Spleen (tissue), 11 donors: ENCODE data around the gene ERC1. TPM values are rescaled to one million over a fixed set of nuclear protein-coding genes. Genes with fewer than 3 reads are reported as not detected.

ENCODE experiments used
- DNase-seq: peaks from one replicate; pipeline ENCODE4 v3.0.0-alpha.2; 2020
- H3K27ac ChIP-seq, 8 donors: fragments of 200-600 bp; sonication (generic) in 7 of 8; 1 replicate in 4 of 8; 2 replicates in 4 of 8; pipeline versions ENCODE4 v1.5.0 to v1.8.0; 2016 to 2021; ENCODE audit warnings: inconsistent platforms in 4 of 8, mild to moderate bottlenecking in 4 of 8, moderate library complexity in 1 of 8
- H3K27me3 ChIP-seq, 7 donors: fragments of 200-600 bp; sonication (generic) in 6 of 7; replicated peaks in 1 of 7; 1 replicate in 4 of 7; 2 replicates in 3 of 7; pipeline versions ENCODE4 v1.5.0 to v1.8.0; 2016 to 2021; ENCODE audit warnings: inconsistent platforms in 3 of 7, mild to moderate bottlenecking in 1 of 7
- H3K36me3 ChIP-seq, 6 donors: fragments of 200-600 bp; sonication (generic) in 5 of 6; 1 replicate in 4 of 6; 2 replicates in 2 of 6; pipeline versions ENCODE4 v1.5.0 to v1.8.0; 2016 to 2021; ENCODE audit warnings: inconsistent platforms in 2 of 6
- H3K4me1 ChIP-seq, 6 donors: fragments of 200-600 bp; sonication (generic) in 5 of 6; 1 replicate in 3 of 6; 2 replicates in 3 of 6; pipeline versions ENCODE4 v1.5.0 to v1.8.0; 2016 to 2021; ENCODE audit warnings: inconsistent platforms in 3 of 6
- H3K4me3 ChIP-seq, 8 donors: fragments of 200-600 bp; sonication (generic) in 7 of 8; 1 replicate in 4 of 8; 2 replicates in 4 of 8; pipeline versions ENCODE4 v1.5.0 to v1.8.0; 2016 to 2021; ENCODE audit warnings: inconsistent platforms in 4 of 8, mild to moderate bottlenecking in 4 of 8, moderate library complexity in 2 of 8
- H3K9me3 ChIP-seq, 8 donors: fragments of 200-600 bp; sonication (generic) in 7 of 8; 1 replicate in 4 of 8; 2 replicates in 4 of 8; pipeline versions ENCODE4 v1.5.0 to v1.8.0; 2016 to 2021; ENCODE audit warnings: inconsistent platforms in 4 of 8
- CTCF ChIP-seq, 11 experiments: fragments of 200-600 bp in 7 of 11; fragments of 450-650 bp in 4 of 11; sonication (generic) in 4 of 11; IDR thresholded peaks in 8 of 11; conservative IDR thresholded peaks in 3 of 11; 1 replicate in 7 of 11; 2 replicates in 4 of 11; pipeline versions ENCODE4 v1.4.0 to v1.8.0; 2016 to 2021; ENCODE audit warnings: antibody characterized with exemption in 11 of 11, inconsistent platforms in 4 of 11, mild to moderate bottlenecking in 1 of 11
- POLR2A ChIP-seq, 3 donors: fragments of 450-650 bp; IDR thresholded peaks; one replicate each; pipeline ENCODE4 v1.5.1; 2017; ENCODE audit warnings: antibody characterized with exemption in 3 of 3, mild to moderate bottlenecking in 1 of 3
- POLR2AphosphoS5 ChIP-seq, 3 donors: sonication (generic); formaldehyde crosslinking; IDR thresholded peaks; one replicate each; pipeline ENCODE4 v1.5.1; 2017; ENCODE audit warnings: antibody characterized with exemption in 3 of 3
- WGBS, 5 donors: extraction: QIAGEN DNeasy Blood & Tissue Kit in 3 of 5; methylation state at CpG; one replicate each; pipeline versions ENCODE4 v1.1.5 to v1.1.7; 2013 to 2018; 5-methylcytosine and 5-hydroxymethylcytosine counted together
- intact Hi-C: fragments of 100-400 bp; cut with DNase I; formaldehyde crosslinking; loops from one replicate; pipeline ENCODE4 v1.15.0; 2023; ENCODE audit warnings: low total_unique reads
- polyA plus RNA-seq, 3 donors: library from polyadenylated mRNA; stranded (reverse); fragments of 200-250 nt; gene quantifications; one replicate each; pipeline ENCODE4 v1.2.1, GENCODE V29; 2013
- total RNA-seq, 7 donors: library from RNA; depleted of rRNA in 3 of 7; stranded (reverse); fragments of >200 nt in 3 of 7; fragmentation: NEBNext Ultra II Directional in 4 of 7; extraction: Animal tissue kit (Norgen Biotek cat#: 25700) in 4 of 7; gene quantifications; one replicate each; pipeline versions ENCODE4 v1.1.0 to v1.2.1, GENCODE V29; 2016 to 2021
- donor health status: healthy with polysubstance abuse.
- donor health status: DM: no; HTN: no; CAD: no; lungs with moderate emphysema.
- donor health status: DM: no; HTN: no; CAD: no.
- donor health status: Bipolar disorder and iron deficiency.
- donor health status: healthy.
- donor health status: DM: no; HTN: no; CAD: no.
- donor health status: DM: yes; HTN: yes; CAD: no.

The ERC1 gene
- total and polyA plus RNA-seq, 10 donors, result 1.2 to 73.4 (median 42.6) TPM

DNA sequence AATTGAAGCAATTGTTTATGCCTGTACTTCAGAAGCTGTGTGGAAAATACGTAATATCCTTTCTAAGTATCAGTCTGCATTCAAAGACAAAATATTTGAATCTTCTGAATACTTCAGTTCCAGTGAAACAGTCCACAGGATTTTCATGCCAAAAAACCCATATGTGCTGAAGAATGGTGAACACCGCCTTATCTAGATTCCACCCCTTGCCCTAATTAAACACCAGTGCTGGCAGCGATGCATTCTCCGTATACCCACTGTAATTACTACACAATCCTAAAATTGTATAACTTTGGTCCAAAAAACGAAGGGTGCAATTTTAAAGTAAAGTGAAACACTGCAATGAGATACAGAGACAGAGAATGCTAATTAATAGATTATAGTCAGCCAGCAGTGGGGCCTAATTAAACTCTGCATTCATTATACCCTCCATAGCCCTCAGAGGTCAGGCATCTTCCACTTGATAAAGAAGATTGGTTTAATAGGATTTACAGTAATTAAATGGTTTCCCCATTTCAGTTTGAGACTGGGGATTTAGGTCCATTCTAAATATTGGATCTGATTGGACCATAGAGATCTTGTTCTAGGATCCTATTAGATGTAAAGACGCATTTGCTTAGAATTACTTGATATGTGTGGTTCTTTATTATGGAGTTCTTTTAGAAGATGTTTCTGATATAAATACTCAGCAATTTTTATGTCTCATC lies 43.9 kb downstream of the ERC1 start:
- Histone ChIP-seq H3K4me3 (no peak overlapping the region), H3K9me3 (no peaks in the 10 kb centered on the region), H3K27ac (no peak overlapping the region), H3K4me1 (no peaks in the 10 kb centered on the region), H3K27me3 (no peaks in the 10 kb centered on the region), H3K36me3 (peaks cover 0 to 29% (median 1%) of the 10 kb centered on the region in 6 donors)
- DNase-seq, result no peak
- 86 to 97% (median 95%) methylated on average over 6 of the region's 6 CpGs for WGBS, 5 donors
- intact Hi-C loops, result no loop called here
- TF ChIP-seq CTCF (IDR thresholded peaks at IDR 0.05 in 8 of 11, conservative IDR thresholded peaks at IDR 0.05 in 3 of 11) (no peak), POLR2A (IDR thresholded peaks at IDR 0.05) (no peak), POLR2AphosphoS5 (IDR thresholded peaks at IDR 0.05) (no peak)

DNA sequence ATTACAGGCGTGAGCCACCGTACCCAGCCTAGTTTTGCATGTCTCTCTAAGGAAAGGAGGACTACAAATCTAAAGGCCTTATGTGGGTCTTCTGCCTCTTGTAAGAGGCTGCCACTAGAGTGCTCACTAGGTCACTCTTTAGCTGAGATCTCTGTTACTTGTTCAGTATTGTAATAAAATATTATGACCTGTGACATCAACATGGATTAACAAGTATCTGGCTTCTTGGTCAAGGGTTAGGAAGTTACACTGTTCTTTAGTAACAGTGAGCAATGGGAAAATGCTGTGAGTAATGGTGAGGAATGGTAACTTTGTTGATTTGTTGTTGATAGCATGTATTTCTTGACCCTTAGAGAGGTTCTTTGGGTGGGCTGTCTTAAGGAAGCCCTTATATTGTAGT lies 50.5 kb downstream of the ERC1 start:
- H3K4me3 ChIP-seq, result no peak overlapping the region
- 92 to 100% (median 100%) methylated on average over 2 of the region's 2 CpGs for WGBS, 5 donors
- no peaks in the 10 kb centered on the region for H3K9me3 ChIP-seq
- H3K36me3 ChIP-seq, result peaks cover 0 to 10% (median 0%) of the 10 kb centered on the region in 6 donors
- intact Hi-C loops, result no loop called here
- H3K27ac ChIP-seq, result no peak overlapping the region
- no peak for TF ChIP-seq CTCF (IDR thresholded peaks at IDR 0.05 in 8 of 11, conservative IDR thresholded peaks at IDR 0.05 in 3 of 11)
- TF ChIP-seq POLR2AphosphoS5 (IDR thresholded peaks at IDR 0.05), result no peak
- no peak for TF ChIP-seq POLR2A (IDR thresholded peaks at IDR 0.05)
- H3K27me3 ChIP-seq, result no peaks in the 10 kb centered on the region
- no peak for DNase-seq
- H3K4me1 ChIP-seq, result no peaks in the 10 kb centered on the region

DNA sequence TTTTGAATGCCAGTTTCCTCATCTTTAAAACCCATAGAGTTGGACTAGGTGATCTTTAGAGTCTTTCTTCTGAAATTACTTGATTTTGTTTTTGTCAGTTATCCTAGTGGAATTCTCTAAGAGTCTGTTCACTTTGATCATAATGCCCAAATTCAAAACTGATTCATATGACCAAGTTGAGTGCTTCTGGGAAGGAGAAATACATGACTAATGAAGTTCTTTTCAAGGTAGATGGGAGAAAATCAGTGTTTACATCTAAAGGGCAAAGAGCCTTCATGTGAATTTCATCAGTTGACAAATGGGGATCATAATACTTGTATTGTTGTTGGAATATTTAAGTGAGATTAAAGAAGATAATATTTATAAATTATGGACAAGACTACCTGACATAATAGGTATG lies 53.2 kb downstream of the ERC1 start:
- Histone ChIP-seq H3K27me3 (no peaks in the 10 kb centered on the region), H3K9me3 (no peaks in the 10 kb centered on the region)

More for the DNA sequence above, 53.2 kb downstream of the ERC1 start:
- no peak for TF ChIP-seq CTCF (IDR thresholded peaks at IDR 0.05 in 8 of 11, conservative IDR thresholded peaks at IDR 0.05 in 3 of 11)
- no peak for TF ChIP-seq POLR2A (IDR thresholded peaks at IDR 0.05)
- TF ChIP-seq POLR2AphosphoS5 (IDR thresholded peaks at IDR 0.05), result no peak
- no peaks in the 10 kb centered on the region for H3K36me3 ChIP-seq
- no peak overlapping the region for H3K4me3 ChIP-seq
- no peak for DNase-seq
- intact Hi-C loops, result no loop called here
- peaks cover 0 to 15% (median 6%) of the 10 kb centered on the region in 6 donors for H3K4me1 ChIP-seq
- no peak overlapping the region for H3K27ac ChIP-seq
